RKO (cell line): Measurements from ENCODE around the gene TBC1D9B.
A peak's percentile ranks its signal among the peaks of the same experiment; 100 is the strongest.
"Not testable (repeated sequence)": the region's sequence is repeated elsewhere in the genome, so short reads cannot be mapped to it uniquely, and the experiment has no call there.

Experiments
- DNase-seq: peaks from one replicate; pipeline ENCODE4 v3.0.0-alpha.2; 2016; ENCODE audit warnings: low spot score

Gene TBC1D9B

DNA sequence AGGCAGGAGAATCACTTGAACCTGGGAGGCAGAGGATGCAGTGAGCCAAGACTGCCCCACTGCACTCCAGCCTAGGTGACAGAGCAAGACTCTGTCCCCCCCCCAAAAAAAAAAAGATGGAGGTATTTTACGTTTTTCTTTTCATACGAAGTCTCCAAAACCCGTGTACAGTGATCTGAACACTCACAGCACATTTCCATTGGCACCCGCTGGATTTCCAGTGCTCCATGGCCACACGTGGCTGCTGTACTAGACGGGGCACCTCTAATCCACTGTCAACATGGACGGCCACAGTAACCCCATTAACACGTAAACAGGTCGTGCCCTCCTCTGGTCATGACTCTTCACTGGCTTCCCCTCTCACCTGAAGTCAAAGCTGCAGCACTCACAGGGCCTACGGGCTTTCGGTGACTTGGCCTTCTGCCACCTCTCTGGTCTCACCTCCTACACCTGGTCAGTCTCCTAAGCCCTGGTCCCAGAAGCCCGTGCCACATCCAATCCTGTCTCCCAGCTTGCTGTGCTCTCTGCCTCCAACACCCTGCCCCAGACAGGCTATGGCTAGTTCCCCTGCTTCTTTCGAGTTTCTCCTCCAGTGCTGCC, 22.1 kb downstream of the TBC1D9B start:
- no peak for DNase-seq

DNA sequence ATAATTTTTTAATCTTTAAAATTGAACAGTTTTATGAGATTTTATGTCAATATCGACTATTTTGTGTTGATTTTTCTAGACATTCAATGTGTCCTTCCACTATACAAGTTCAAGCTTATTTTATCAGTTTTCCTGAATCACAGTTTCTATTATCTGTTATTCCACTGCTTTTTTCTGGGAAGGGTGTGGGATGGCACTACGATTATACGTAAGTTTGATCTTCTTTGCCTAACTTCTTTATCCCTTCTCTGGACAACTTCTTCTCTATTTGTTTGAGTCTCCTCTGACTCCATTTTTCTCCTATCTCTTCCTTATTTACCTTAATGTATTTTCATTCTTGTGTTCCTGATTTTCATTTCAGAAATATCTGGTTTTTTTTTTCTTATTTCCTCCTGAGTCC, 24.5 kb downstream of the TBC1D9B start:
- no peak for DNase-seq

DNA sequence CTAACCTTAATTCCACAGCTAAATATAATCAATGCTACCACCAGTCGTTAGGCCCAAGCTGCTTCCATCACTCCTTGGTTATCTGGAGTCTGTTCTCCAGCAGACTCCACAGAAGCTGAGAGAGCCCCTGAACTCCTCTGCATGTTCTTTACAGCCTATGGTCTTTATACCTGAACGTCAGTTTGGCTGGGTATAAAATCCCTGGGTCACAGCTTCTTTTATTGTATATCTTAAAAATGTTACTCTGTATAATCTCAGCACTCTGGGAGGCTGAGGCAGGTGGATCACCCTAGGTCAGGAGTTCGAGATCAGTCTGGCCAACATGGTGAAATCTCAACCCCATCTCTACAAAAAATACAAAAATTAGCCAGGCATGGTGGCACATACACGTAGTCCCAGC, 25.4 kb downstream of the TBC1D9B start:
- DNase-seq = no peak

GRCh38 chr5:179880848-179881590, 26.7 kb downstream of the TBC1D9B start:
- no peak for DNase-seq

- DNase-seq = no peak
Measured at GRCh38 chr5:179880066-179880650, 27.5 kb downstream of the TBC1D9B start.

- no peak for DNase-seq
Measured at GRCh38 chr5:179879690-179880010, 28.0 kb downstream of the TBC1D9B start.

DNA sequence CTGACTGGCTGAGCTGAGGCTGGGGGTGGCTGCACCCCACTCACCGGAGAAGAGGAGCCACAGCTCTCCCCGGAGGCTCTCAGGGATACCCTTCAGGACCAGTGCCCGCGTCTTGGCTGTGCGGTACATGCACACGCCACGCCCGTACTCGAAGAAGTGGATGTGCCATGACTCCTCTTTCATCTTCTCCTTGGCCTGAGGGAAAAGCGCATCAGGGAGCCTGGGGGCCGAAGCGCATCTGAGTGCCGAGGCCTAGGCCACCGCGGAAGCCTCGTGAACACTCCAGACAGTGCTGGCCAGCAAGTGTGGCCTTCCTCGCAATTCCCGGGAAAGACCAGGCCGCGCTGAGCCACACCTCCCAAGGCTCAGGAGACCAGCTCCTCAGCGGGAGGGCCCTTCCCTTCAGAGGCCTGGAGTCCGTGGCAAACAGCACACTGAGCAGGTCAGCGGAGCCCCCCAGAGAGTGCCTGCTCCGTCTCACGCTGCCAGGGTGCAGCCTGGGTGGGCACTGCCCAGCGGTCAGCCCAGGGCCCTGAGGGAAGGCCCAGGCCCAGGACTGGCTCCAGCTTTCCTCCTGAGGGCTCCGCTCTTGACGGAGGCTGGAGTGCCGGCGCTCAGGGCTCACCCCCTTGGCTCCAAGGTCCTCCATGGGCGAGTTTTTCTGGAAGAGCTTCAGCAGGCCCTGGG, 28.6 kb downstream of the TBC1D9B start:
- DNase-seq = no peak

DNA sequence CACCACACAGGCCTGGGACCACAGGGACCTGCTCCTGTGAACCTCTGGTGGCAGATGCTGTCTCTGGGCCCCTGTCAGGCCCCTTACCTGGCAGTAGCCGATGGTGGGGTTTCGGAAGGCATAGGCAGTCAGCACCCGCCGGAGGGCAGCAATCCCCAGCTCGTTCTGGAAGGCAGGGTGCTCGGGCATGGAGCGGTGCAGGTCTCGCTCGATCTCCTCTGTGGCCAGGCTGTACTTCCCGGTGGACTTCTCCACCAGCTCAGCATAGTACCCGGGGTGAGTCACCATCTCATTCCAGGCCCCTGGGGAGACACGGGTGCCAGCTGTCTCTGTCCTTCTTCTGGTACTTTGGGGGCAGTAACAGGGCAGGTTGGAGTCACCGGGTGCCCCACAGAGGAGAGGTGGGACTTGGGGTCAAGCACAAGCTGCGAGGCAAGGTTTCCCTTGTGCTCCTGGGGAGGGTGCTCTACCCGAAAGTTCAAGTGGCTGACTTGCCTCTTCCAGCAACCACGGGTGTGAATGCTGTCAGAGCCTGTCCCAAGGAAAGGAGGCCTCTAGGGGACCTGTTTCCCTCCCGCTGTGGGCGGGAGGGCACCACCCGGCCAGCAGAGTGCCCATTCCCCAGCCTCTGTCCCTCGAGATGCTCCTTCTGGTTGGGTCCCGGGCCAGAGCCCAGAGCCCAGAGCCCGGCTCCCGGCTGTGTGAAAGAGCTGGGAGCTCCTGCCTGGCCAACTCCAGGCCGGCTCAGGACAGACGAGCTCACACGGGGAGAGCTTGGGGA, 29.3 kb downstream of the TBC1D9B start:
- no peak for DNase-seq

GRCh38 chr5:179876610-179876952, 31.1 kb downstream of the TBC1D9B start:
- no peak for DNase-seq

GRCh38 chr5:179875741-179876609, 31.7 kb downstream of the TBC1D9B start:
- DNase-seq = no peak

DNA sequence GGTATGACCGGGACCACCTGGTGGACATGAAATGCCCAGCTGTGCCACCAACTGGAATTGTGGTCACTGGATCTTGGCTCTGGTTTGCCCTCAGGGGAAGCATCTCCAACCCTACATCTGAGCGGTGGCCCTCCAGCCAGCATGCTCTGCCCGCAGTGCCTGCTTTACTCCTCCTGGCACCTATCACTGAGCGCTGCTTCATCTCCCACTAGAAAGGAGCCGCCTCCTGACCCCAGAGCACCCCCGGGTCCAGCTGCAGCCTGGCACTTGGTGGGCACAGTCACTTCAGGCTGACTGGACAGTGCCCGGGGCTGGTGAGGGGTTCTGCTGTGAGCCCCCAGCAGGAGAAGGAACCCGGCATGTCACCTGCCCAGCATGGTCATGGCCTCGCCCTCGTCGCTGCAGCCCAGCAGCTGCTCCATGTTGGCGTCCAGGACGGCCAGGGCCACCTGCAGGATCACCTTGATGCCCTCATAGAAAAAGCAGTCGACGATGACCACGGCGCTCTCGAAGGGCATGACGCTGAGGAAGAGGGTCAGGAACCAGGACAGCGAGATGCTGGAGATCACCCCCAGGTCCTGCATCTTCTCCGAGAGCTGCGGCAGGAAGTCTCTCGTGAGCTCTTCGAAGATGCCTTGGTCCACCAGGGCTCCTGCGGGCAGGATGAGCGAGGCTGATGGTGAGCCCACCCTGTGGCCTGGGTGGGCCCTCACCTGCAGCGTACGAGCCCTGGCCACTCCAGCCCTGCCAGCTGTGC, 33.0 kb downstream of the TBC1D9B start:
- no peak for DNase-seq

- no peak for DNase-seq
Measured at GRCh38 chr5:179874136-179874535, 33.6 kb downstream of the TBC1D9B start.

DNA sequence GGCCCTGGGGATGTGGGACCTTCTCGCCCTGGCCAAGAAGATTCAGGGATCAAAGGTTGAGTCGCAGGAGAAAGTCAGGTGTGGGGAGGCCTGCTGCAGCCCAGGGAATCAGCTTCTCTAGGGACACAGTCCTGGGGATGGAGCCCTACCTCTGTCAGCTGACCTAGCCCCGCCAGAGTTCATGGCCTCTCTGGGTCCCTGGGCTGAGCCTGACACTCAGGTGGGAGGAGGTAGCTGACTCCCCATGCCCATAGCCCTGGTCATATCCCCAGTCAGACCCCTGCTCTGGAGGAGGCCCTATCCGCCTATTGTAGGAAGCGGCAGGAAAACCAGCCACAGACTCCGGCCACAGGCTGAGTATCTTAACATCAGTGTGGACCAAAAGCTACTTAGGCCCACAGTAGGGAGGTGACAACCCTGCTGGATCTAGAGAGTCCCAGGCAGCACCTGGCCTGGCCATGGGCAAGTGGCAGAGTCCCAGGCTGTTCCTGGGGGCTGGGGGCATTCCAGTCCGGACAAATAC, 34.0 kb downstream of the TBC1D9B start:
- no peak for DNase-seq

- DNase-seq = no peak
Measured at GRCh38 chr5:179872828-179873575, 34.7 kb downstream of the TBC1D9B start.

DNA sequence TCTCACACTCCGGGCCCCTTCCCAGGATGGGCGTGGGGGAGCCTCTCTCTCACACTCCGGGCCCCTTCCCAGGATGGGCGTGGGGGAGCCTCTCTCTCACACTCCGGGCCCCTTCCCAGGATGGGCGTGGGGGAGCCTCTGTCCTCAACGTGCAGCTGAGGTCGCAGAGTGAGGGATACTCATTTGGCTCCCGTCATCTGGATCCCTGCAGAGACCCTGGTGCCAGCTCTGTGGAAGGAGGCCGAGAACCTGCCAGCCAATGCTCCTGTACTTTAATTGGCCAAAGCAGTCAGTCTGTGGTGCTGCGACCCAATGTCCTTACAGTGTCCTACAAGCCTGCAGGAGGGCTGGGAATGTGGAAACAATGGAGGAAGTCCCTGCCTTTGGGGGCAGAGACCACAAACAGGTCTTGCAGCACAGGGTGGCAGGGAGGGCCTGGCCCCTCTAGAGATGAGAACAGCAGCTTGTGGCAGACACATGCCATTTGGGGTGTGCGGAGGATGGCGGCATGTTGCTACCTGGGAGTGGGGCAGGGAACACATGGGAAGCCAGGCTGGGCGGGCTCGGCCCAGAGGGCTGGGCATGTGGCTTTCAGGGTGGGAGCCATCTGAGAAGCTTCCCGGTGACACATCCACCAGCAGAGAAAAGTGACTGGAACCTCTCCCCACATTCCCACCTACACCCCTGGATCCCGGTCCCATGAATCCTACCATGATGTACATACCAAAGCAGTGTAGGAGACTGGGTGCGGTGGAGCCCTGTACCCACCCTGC, 35.5 kb downstream of the TBC1D9B start:
- DNase-seq = no peak

DNA sequence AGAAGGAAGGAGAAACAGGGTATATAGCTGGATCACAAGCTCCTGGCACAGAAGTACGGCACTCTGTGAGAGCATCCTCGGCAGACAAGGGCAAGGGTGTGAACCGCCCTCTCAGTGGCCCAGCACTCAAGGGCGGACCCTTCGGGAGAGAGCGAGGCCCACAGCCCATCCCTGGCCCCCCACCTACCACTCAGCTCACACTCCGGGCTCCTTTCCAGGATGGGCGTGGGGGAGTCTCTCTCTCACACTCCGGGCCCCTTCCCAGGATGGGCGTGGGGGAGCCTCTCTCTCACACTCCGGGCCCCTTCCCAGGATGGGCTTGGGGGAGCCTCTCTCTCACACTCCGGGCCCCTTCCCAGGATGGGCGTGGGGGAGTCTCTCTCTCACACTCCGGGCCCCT, 36.2 kb downstream of the TBC1D9B start:
- not testable (repeated sequence) for DNase-seq

GRCh38 chr5:179870952-179871351, 36.7 kb downstream of the TBC1D9B start:
- DNase-seq = no peak

DNA sequence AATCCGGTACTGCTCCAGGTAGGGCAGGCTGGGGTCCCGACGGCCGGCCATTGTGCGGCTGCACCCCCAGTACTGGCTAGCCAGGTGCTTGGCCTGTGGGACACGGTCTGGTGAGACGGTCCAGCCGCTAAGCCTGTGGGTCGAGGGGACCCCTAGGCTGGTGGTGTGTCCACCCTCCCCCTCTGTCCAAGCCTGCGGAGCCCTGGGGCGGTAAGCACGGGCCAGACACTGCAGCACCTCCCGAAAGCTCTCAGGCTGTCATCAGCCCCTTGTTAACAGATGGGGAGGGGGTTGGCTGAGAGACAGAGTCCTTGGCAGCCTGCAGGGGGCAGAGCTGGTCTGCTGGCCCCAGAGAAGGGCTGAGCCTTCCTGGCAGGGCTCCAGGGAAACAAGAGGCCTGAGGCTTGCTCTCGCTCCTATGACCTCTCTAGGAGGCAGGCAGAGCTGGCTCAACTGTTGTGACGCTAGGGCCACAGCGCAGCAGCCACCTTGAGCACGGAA, 37.2 kb downstream of the TBC1D9B start:
- DNase-seq = peak; percentile 20
